Glomerular visceral epithelial cell (primary cell): ENCODE results near the gene NT5DC3.

Experiments used
- DNase-seq: peaks from one replicate; pipeline ENCODE4 v3.0.0-alpha.2; 2016; ENCODE audit errors: extremely low spot score

The NT5DC3 gene

DNA sequence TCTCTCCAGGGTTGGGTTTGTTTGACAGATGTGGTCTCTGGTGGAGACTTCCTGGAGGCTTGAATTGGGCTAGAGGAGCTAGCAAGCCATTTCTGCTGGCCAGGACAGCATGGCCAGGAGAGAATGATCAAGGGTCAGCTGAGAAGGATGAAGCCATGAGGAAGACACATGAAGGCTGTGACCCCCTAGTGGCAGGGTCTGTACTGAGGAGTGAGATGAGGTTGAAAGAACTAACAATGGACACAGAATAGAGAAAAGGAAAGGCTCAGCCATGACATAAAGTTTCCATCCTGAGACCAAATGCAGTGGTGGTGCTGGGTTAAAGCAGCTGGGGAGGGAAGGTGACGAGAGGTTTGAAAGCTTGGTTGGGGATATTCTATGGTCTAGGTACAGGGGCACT lies 89.9 kb downstream of the NT5DC3 start:
- no peak for DNase-seq

DNA sequence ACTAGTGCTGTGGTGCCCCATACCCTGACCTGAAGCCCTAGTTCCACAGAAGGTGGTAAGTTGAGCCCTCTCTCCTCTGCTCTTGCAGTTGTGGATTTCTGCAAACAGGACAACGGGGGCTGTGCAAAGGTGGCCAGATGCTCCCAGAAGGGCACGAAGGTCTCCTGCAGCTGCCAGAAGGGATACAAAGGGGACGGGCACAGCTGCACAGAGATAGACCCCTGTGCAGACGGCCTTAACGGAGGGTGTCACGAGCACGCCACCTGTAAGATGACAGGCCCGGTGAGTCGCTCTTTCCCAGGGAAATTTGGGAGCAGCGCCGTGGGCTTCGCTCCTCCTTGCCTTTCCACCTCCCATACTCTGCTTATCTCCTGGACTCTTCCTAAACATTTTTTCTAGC lies 92.2 kb downstream of the NT5DC3 start:
- DNase-seq: no peak

DNA sequence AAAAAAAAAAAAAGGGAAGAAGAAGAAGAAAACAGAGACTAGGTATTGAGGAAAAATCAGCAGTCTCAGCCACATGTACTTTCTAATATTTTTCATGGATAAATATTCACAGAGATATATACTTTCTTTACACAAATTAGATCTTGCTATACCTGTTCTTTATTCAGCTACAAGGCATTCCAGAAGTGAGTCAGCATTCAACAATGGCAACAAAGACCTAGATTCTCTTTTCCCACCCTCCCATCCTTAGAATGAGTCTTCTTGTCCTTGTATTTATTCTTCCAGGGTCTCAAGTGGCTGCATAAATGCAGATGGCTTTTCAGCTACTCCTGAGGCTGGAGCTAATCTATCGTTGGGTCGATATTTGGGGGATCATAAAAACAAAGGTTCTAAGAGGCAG lies 93.0 kb downstream of the NT5DC3 start:
- no peak for DNase-seq

DNA sequence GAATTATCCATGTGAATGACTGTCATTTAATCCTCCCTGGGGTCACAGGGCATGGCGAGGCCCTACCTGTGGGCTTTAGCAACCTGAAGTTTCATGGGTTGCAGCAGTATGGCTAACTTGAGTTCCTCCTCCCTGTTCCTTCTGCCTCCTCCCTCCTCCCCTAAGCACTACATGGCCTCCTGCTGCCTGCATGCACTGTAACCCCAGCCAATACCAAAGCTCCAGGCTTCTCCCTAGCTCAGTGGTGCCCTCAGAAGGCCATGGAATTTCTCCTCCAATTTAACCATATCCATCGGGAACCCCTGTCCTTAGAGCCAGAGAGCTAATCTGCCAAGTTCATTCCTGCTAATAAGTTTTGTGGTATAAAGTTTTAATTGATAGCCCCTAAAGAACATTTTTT lies 95.1 kb downstream of the NT5DC3 start:
- no peak for DNase-seq

DNA sequence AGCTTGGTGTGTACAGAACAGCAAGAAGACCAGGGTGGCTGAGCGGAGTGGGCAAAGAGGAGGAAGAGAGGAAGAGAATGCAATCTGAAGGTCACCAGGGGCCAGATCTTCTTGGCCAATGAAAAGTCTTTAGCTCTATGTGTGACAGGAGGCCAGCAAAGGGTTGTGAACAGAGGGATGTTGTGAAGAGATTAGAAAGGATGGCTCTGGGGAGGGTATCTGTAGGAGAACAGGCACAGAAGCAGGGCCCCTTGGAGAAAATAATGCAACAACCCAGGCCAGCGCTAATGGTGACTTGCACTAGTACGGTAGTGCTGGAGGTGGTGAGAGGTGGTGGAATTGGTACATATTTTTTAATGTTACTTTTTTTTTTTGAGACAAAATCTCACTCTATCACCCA lies 97.2 kb downstream of the NT5DC3 start:
- no peak for DNase-seq

DNA sequence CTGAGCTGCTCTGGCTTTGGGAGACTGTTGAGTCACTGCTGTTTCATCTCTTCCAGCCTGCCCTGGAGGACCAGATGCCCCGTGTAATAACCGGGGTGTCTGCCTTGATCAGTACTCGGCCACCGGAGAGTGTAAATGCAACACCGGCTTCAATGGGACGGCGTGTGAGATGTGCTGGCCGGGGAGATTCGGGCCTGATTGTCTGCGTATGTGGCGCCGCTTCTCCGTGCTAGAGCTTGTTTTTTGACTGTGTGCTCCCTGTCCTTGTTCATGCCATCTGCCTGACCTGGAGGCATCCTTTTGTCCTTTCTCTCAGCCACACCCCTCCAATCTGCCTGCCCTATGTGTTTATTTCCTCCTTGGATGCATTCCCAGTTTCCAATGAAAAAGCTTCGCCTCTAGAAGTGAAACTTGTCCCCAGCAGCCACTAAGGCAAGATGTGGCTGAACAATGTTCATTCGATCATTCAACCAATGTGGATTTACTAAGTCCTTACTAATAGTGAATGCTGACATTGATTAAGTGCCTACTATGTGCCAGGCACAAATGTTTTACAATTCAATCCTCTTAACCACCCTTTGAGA lies 98.6 kb downstream of the NT5DC3 start:
- no peak for DNase-seq

DNA sequence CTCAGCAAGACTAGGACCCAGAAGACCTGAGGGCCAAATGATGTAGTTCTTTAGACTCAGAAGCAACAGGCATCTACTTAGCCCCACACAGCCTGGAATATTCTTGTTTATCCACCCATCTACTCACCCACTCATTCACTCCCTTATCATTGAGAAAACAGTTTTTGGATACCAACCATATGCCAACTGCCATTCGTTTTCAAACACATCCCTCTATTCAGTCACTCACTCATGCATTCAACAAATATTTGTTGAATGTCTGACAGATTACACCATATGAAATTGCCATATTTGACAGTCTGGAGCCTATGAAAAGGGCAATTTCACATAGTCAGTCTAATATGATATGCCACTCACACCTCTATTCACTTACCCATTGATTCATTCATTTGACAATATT lies 103.2 kb downstream of the NT5DC3 start:
- no peak for DNase-seq

DNA sequence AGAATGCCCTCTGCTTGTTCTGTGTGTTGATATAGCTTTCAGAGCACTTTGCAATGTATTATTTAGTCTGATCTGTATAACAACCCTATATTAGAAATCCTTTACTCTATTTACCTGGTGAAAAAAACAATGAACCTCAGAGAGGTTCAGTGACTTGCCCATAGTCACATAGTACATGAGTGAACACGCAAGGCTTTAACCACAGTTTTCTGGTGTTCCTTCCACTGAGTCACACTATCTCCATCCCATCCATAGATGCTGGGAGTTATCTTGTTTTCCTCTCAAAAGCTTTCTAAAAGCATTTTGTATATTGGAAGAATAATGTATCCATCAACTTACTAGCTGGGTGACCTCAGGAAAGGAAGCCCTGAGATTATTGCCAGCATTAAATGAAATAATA lies 104.5 kb downstream of the NT5DC3 start:
- DNase-seq: no peak

DNA sequence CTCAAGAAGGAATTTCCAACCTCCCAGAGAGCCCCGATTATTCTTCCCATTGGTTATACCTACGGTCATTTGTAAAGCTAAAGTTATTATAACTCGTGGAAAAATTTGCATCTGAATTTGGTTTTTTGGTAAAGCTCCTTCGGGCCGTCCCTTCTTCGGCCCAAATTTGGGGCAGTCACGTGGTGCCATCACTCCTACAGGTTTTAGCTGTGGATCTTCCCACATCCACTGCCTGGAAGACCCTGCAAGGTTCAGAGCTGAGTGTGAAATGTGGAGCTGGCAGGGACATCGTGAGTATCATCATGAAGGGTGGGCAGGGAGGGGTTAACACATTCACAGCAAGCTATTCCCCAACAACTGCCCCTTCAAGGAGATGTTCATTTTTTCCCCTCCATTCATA lies 105.7 kb downstream of the NT5DC3 start:
- no peak for DNase-seq

DNA sequence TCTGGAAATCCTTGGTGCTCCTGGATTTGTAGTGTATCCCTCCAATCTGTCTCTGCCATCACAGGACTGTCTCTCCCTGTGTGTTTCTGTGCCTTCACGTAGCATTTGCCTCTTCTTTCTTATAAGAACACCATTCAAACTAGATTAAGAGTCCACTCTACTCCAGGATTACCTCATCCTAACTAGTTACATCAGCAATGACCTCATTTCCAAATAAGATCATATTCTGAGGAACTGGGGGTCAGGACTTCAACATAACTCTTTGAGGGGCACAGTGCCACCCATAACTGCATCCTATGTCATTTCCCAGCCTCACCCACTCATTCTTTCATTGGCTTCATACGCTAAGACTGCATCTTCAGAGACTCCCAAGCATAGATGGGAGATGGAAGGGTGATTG lies 106.2 kb downstream of the NT5DC3 start:
- no peak for DNase-seq

DNA sequence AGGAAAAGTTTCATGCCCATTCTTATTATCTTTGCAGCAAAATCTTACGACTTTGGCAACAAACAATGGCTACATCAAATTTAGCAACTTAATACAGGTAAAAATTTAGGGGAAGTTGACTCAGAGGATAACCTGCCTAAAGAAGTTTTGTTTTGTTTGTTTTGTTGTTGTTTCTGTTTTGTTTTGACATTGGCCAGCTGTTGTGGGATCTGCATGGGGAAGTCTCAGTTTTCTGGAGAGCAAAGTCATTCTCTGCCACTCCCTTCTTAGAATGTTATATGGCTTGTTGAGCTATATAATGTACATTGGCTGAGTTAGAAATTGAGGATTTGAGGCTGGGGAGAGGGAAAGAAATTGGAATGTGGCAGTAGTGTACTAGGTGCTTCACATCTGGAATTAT lies 109.5 kb downstream of the NT5DC3 start:
- no peak for DNase-seq

DNA sequence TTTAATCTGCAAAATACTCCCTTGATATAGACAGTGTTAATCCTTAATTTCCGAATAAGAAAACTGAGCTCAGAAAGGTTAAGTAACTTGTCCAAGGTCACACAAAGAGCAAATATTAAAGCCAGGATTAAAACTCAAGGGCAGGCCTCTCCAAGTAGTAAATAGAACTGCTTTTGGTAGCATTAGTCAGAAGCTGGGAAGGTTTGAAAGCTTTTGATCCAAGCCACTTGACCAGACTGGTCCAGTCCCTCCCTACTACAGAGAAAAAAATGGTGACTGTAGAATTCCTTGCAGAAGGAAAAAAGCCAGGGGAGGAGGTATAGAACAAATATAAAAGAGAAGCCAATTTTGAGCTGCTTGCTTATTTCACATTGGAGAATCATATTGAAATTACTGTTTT lies 111.5 kb downstream of the NT5DC3 start:
- no peak for DNase-seq

DNA sequence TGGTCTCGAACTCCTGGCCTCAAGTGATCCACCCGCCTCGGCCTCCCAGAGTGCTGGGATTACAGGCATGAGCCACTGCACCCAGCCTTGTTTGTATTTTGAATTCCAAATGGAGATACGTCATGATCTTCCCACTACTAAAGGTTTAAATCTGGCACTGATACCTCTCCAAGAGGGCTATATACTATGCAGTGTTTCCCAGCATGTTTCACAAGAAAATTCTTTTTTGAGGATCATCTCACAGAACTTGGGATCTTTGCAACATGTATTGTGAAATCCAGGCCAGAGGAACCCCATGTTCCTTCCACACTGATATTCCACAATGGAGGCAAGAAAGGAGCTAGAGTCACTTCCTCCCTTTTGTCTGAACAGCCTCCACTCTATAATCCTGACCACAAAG lies 112.7 kb downstream of the NT5DC3 start:
- DNase-seq: no peak

DNA sequence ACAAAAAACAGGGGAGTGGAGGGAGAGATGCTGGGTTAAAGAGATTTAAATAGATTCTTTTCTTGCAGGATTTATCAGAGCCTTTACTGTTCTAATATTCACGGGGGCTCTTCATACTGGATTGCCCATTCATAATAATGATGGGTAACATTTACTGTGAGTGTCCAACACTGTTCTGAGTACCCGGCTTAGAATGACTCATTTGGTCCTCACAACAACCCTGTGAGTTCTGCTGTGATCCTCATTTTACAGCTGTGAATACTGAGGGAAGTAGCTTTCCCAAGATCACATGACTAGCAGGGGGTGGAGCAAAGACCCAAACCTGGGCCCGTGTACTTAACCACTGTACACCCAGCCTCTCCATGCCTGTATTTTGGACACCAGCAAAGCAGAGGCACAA lies 113.4 kb downstream of the NT5DC3 start:
- no peak for DNase-seq

DNA sequence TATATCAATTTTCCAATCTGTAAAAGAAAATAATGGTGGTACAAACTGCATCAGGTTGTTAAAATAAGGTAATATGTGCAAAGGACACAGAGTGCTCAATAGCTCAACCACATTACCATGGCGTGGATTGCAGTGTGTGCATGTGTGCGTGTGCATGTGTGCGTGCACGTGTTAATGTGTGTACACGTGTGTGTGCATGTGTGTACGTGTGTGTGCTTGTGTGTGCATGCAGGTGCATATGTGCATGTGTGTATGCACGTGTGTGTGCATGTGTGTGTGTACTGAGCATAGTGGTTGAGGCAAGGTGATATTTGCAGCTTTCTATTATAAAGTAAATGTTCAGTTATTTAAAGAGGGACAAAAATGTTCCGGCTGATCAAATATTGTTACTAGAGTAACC lies 115.6 kb downstream of the NT5DC3 start:
- no peak for DNase-seq
